GM18868 (cell line): ENCODE results near the gene SERGEF.

Experiments
- ATAC-seq: cut with Tn5 transposase; IDR thresholded peaks from one replicate; pipeline ENCODE4 v1.9.1; 2021; ENCODE audit warnings: mild to moderate bottlenecking, moderate library complexity; ENCODE audit not compliant: unreplicated experiment

The SERGEF gene

DNA sequence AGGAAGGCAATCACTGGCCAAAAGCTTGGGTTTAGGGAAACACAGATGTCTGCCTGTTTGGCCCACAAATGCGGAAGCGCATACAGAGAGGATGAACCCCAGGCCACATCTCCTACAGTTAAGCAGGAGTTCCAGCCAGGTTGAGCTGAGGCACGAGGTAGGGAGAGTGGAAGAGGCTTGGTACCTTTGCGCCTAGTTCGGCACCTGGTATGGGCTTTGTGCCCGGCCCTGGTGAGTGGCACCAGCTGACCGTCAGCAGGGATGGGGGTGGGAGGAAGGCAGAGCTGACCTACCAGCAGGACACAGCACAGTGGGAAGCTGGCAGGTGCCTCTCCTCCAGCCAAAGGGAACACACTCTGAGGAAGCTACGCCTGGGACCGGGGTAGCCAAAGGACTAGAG, 220.7 kb downstream of the SERGEF start:
- ATAC-seq = no peak

DNA sequence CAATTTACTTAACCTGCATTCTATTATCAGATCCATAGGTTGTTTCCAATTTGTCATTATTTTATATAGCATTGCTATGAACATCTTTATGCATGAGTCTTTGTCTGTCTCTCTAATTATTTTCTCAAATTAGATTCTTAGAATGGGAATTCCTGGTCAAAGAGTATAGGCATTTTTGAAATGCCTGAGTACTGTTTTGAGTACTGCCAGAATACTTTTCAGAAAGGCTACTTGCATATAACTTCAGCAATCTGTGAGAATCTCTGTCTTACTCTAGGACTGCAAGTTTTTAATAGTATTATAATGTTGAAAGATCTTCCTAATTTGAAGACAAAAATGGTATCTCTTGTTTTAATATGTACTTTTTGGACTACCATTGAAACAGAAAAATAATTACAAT, 221.7 kb downstream of the SERGEF start:
- no peak for ATAC-seq

DNA sequence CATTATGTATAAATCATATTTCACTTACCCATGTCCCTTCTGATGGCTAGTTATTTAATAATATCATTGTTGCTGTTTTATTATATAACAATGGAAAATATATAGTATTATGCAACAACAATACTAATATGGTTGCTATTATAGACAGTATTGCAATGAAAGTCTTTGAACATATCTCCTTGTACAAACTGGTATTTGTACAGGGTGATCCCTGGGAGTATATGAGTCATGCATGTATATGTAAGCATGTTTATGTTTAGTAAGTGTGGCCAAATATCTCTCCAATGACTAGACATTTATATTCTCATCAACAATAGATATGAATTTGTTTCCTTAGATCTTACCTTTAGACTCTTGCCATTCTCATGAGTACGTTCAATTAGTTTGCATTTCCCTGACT, 222.4 kb downstream of the SERGEF start:
- no peak for ATAC-seq

DNA sequence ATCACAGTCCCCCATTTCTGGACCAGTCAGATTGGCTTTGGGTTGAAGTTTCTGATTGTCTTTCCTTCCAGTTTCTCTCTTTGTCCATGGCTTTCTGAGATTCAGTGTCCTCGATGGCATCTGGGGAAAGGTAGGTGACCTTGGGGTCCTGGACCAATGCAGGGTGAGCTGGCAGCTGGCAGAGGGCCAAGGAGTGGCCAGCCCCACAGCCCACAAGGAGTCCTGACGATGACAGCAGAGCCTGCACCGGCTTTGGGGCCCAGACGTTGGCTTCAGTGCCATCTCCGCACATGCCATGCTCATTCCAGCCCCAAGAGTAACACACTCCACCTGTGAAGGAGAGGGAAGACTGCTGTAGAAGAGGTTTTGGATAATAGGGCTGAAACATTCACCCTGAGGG, 224.8 kb downstream of the SERGEF start:
- ATAC-seq = no peak

DNA sequence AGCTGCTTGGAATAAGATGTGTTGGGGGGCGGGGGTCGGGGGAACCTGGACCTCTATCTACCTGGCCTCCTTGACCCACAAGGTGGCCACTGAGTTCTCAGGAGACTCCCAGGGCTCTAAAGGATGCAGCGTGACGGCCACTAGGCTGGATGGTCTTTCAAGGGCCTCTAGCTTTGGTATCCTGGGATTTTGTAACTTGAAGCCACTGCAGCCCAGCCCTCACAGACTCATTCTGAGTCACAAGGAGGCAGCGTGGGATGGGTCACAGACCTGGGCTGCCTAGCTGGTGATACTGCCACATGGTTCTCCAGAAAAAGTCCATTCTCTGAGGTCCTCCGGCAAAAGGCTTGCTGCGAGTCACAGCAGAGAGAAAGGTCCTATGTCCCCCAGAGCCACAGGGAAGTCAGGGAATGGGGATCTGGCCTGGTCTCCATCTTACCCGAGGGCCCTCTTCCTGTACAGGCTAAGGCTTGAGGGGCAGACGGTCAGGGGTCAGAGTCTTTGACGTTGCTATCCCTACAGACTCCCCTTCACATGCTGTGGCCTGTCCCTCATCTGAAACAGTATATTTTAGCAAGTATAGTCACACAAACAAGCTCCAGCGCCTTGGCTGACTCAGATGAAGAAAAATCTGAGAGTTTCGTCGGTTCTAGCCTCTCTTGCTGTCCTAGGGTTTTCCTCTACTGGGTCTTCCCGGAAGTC, 225.9 kb downstream of the SERGEF start:
- ATAC-seq = no peak

DNA sequence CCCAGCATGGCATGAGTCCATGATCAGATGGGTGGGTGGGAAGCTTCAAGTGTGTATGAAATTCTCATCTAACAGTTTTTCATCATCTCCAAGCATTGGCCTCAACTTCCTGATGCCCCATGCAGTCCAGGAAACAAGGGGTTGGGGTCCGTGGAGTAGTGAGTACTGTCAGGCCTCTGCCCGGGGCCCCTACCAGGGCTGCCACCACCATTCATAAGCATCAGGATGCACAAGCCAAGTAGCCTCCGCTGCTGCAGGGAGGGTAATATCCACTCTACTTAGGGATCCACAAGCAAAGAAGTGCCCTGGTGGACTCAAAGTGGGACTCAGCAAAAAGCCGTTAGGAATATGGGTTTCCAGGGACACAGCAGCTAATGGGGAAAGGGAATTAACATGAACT, 229.0 kb downstream of the SERGEF start:
- no peak for ATAC-seq

DNA sequence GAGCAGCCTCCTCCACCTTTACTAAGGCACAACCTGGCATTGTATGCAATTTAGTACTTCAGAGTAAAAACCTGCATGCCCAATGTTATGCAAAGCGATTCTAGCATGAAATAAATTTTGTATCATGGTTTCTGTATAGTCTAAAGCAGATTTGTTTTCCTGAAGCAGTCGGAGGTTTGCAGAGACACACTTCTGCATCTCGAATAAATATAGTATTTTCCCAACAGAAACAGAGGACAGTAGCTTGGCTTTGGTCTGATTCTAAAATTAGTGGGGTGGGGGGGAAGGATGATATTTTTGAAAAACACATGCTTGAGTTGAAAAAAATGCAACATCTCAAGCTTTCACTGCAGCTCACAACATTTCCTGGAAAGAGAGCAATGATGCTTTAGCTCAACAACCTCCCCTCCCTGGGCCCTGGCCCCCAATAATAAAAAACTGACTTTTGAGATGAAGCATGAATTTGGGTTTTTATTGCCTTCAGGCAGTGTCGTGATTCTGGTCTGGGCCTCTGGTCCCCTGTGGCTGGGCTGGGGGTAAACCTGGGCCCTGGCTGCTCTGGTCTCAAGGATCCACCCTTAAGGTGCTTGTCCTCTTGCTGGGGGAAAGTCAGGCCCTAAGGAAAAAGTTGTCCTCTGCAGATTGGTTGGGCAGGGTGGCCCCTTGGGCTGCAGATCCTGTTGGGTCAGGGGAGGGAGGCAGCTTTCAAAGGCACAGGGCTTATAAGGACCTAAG, 230.1 kb downstream of the SERGEF start:
- no peak for ATAC-seq

DNA sequence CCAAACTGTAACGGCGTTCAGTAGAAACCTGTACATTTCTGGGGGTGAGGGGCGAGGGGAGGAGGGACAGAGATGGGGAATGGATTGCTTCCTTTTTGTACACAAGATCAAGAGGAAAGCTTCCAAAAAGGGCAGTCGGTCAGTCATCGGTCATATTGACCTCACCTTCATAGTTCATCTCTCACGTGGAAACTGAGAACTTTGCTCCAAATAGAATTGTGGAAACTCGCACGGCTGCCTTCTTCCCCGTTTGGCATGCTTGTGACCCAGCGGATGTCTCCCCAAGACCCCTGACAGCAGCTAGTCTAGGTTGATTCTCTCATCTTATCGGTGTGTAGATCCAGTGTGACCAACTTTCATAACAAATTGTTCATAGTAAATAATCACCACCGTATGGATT, 230.7 kb downstream of the SERGEF start:
- ATAC-seq = no peak

DNA sequence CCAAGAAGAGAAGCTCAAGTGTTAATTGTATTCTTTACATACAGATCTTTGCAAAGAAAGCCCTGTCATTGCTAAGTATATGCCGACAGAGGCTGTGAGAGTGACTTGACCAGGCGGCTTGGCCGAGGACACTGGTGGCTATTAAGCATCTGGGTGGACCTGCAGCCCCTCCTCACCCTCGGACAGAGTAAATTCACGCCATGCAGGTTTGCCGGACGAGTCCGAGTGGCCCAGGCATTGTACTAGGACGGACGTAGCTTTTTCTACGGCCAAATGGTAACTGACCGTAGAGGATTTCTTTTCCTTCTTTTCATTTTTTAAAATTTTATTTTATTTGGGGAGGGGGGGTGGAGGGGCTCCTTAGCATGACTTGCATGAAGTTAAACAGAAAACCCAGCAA, 231.2 kb downstream of the SERGEF start:
- no peak for ATAC-seq

DNA sequence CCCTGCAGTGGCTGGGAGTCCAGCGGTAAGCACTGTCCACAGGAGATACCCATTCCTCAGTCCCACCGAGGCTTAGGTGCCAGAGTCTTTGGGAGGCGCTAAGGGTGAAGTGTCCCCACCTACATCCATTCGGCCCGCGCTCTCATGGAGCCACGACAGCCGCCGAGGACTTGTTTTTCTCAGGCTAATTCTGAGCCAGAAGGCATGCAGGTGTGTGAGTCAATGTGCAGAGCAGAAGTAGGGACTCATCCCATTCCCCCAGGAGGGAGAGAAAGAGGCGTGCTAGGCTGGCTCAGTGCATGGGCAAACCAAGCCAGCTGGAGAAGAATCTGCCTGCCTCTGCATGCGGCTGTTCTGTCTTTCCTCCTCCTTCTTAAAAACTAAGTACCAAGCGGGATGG, 231.6 kb downstream of the SERGEF start:
- no peak for ATAC-seq

DNA sequence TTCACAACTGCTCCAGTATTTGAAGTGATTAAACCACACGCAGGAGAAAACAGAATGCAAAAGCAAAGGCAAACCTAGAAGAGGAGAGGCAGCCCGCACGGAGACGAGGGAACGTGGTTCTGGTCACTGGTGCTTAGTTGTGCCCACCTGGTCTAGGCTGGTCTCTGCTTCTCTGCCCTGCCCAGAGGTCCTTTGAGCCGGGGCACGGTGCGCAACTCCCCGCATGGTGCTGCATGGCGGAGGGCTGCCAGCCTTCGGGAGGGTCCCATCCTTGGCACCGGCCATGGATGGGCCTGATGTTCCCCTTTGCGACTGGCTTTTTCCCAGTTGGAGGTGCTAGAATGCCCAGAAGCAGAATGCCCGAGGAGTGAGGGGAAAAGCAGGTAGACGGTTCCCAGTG, 232.2 kb downstream of the SERGEF start:
- no peak for ATAC-seq

DNA sequence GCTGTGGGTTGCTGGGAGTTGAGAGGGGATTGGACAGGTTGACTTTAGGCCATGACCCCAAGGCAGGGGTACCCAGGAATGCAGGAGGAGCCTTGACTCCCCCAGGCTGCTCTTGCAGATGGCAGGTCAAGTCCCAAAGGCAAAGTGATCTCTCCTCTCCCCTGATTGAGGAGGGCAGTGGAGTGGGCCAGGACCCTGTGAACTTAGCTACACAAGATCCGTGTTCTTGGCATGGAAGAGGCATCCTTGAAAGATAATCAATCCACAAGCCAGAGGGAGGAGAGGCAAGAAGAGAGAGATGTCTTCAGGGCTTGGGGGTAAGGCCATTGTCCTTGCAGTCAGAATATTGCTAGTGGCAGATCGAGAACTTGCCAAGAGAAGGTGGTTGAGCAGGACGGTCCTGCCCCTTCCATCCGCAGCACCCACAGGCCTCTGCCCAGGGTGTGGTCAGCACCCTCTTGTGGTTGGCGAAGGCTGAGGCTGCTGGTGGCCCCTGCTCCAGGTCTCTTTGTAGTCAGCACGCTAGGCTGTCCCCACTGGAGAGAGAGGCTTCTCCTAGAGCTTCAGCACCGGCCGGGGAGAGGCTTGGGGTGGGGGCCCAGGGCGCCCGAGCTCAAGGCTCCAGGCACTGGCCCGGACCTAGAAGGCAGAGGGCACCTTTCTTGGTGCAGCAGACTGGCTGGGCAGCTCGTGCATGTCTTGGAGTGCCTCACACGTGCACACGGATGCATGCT, 232.8 kb downstream of the SERGEF start:
- no peak for ATAC-seq

DNA sequence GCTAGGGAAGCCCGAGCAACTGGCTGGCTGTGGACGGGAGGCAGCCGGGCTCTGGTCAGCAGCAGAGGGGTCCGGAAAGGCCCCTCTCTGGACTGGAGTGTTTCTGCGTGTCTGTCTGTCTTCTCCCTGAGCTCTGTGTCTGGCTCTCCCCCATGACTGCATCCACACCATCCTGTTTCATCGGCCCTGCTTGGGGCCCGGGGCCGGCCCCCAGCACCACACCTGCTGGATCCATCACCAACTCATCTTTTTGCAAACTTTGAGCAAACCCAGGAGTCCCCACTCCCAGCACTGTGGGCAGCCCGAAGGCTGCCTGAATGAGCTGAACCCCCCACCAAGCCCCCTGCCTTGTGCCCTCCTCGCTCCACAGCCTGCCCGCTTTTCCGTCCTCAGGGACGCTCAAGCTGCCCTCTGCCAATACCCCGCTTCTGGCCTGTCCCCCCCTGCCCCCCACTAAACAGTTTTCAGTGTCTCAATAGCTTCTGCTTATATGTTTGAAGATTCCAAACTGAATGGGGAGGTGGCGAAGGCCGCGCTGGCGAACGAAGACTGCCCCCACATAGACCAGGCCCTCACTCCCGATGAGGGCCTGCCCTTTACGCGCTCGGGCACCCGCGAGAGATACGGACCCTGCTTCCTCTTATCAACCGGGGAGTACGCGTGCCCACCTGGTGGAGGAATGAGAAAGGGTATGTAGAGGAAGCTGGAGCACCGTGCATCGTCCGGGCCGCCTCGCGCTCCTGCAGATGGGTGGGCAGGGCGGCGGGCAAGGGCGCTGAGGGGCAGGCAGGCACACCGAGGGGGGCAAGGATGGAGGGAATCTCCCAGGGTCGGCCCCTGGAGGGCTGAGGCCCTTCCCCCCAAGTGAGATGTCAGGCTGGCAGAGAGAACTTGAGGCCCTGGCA, 233.6 kb downstream of the SERGEF start:
- ATAC-seq = no peak

DNA sequence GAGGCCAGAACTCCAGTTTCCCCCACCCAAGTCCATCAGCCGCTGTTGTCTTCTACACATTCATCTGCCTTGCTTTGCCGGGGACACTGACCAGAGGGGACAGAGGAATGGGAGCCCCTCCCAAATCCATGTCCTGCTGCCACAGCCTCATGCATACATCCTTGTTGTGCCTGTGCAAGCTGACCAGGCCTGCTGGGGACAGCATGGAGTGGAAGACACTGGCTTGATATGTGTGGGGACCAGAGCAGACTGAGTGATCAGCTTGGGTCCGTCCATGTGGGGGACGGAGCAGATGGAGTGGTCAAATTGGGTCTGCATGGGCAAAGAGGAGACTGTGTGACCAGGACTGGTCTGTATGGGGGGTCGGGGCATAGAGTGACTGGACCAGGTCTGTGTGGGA, 234.5 kb downstream of the SERGEF start:
- no peak for ATAC-seq

DNA sequence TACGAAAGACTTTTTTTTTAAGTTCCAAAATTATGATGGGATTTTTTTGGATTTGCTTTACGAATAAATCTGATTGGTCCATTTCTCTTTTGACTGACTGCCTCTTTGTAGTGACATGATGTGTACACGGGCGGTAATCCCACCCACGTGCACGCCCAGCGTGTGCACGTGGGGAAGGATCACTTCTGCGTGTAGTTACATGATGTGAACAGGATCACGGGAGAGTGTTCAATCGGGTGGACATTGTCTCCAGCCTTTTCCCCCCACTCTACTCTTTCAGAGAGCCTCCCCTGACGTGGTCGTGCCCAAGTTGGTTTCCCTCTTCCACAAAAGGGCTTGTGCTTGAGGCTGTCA, 235.1 kb downstream of the SERGEF start:
- no peak for ATAC-seq

DNA sequence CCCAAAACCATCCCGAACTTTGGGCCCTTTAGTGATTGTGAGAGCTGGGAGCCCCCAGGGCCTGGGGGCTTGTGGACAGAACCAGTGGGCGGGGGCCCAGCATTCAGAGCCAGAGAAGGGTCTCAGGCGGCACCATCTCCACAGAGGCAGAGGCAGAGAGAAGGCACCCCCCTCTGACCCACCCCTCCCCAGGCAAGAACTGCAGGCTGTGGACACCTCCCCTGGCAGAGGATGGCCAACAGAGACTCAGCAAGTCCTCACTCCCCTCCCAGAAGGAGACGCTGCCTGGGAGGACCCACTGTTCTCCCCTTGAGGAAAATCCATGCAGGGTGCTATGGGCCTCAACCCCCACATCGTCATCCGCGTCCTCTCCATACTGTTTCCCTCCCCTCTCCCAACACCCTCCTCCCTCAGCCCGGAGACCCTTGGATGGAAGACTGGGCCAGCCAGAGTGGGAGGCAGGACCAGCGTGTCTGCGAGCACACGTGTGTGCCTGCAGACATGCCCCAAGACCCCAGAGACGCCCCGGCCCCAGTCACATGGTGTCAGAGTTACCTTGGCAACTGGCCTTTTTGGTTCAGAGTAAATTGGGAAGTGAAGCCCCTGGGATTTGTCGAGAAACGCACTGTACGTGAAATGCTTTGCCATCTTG, 235.6 kb downstream of the SERGEF start:
- ATAC-seq = no peak

DNA sequence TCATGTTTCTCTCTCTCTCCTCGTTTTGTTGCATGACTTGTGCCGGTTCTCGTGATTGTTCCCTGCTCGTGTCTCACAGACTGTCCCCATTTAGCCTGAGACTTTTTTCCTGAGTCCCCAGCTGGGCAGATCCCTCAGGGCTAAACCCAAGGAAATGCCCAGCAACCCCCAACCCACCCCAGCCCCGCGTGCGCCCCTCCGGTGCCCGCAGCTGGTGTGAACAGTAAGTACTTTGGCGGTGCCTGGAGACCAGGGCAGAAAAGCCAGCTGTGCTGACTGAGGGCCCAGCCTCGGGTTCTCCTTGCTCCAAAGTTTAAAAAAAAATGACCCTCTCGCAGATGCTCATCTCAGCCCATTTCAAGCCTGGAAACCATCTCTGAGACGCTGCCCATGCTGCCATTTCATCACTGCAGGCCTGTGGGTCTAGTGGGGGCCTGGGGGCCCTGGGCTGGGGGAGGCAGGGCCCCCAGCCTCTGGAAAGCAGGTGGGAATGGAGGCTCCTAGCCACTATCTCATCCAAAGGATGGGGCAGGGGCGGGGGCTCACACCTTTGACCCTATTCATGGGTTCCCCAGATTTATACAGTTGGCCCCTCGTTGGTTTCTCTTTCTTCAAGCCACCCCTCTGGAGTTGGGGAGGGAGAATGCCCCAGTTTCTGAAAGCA, 236.5 kb downstream of the SERGEF start:
- no peak for ATAC-seq

DNA sequence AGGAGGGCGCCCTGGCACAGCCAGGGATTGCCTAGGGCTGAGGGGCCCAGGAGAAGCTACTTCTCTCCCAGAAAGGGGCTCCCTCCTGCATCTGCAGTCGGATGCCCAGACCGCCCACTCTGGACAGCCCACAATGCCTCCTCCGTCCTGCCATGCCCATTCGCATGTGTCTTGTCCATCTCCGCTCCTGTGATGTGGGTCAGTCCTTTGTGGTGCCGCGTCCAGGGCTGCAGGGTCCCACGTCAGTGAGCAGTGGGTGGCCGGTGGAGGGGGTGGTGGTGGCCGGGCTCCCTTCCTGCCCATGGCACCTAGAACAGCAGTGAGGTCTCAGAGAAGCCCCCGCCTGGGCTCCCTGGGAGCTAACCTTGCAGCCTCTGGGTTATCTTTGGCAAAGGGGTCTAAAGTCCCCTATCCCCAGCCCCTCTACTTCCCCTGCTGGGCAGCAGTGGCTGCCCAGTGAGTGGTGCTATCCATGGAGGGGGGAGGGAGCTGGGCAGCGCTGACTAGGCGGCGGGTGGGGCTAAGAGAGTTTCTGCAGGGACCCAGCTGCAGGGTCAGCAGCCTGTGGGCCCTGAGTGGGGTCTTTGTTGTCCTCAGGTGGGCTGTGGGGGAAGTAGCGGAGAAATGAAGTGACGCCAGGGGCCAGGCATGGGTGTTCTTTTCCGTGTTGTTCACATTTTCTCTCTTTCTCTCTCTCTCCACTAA, 237.2 kb downstream of the SERGEF start:
- ATAC-seq = no peak

DNA sequence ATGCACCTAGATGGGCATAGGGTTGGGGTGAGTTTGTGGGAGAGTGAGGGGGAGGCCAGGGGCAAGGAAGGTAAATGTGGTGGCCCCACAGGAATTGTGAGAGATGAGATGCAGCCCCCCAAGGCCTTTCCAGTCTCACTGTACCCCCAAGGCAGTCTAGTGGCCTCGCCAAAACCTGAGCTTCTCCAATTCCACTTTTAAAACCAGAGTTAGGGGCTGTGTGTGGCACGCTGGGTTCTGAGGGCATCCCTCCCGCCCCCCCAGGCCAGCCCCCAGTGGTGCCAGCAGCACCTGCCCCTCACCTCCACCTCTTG, 237.9 kb downstream of the SERGEF start:
- ATAC-seq = no peak
